ENCODE data around the gene COL13A1. TPM values are rescaled to one million over a fixed set of nuclear protein-coding genes. Genes with fewer than 3 reads are reported as not detected.

The COL13A1 gene
- total and polyA plus RNA-seq, 2 experiments from 2014 or later = 5.2 to 8.6 TPM

DNA sequence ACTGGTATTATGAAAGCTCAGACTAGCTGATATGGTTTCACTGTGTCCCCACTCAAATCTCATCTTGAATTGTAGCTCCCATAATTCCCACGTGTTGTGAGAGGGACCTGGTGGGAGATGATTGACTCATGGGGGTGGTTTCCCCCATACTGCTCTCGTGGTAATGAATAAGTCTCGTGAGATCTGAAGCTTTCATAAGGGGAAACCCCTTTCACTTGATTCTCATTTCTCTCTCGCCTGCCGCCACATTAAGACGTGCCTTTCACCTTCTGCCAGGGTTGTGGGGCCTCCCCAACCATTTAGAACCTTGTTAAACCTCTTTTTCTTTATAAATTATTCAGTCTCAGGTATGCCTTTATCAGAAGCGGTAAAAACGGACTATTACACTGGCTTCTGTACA, 40.3 kb downstream of the COL13A1 start:
- no peaks in the 10 kb centered on the region for H3K9me3 Mint-ChIP-seq
- peaks cover 67% of the 10 kb centered on the region for H3K4me1 Mint-ChIP-seq
- H3K9me2 ChIP-seq (ENCODE audit: insufficient read depth) = no peaks in the 10 kb centered on the region
- no peaks in the 10 kb centered on the region; the same call in 2 of the 3 replicates for H3K36me3 Mint-ChIP-seq (ENCODE audit: low read depth)
- no peaks in the 10 kb centered on the region for H3F3A ChIP-seq (replicated peaks; ENCODE audit: low read depth)
- H2AFZ ChIP-seq = no peak overlapping the region
- H3K27ac ChIP-seq (ENCODE audit: low read depth) = no peak overlapping the region
- no peaks in the 10 kb centered on the region for H3K79me2 ChIP-seq (replicated peaks; ENCODE audit: insufficient read depth)
- H3K36me3 ChIP-seq (ENCODE audit: insufficient read depth) = no peaks in the 10 kb centered on the region
- TF ChIP-seq ZNF114 (CRISPR knock-in tag; IDR thresholded peaks at IDR 0.05) (no peak), NANOG (IDR thresholded peaks at IDR 0.05; ENCODE audit: borderline replicate concordance) (no peak), EZH2phosphoT487 (IDR thresholded peaks at IDR 0.05; ENCODE audit: unreplicated experiment) (no peak), EZH2 (IDR thresholded peaks at IDR 0.05; ENCODE audit: low read depth, unreplicated experiment) (no peak), STAT1 (IDR thresholded peaks at IDR 0.05; ENCODE audit: unreplicated experiment) (no peak), CREB1 (CRISPR knock-in tag; IDR thresholded peaks at IDR 0.05; ENCODE audit: low read depth) (no peak), ZNF331 (CRISPR knock-in tag; IDR thresholded peaks at IDR 0.05; ENCODE audit: low read depth) (no peak)
- TF ChIP-seq, protein P1, sequence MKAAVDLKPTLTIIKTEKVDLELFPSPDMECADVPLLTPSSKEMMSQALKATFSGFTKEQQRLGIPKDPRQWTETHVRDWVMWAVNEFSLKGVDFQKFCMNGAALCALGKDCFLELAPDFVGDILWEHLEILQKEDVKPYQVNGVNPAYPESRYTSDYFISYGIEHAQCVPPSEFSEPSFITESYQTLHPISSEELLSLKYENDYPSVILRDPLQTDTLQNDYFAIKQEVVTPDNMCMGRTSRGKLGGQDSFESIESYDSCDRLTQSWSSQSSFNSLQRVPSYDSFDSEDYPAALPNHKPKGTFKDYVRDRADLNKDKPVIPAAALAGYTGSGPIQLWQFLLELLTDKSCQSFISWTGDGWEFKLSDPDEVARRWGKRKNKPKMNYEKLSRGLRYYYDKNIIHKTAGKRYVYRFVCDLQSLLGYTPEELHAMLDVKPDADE (IDR thresholded peaks at IDR 0.05) = no peak
- TF ChIP-seq, protein P2, sequence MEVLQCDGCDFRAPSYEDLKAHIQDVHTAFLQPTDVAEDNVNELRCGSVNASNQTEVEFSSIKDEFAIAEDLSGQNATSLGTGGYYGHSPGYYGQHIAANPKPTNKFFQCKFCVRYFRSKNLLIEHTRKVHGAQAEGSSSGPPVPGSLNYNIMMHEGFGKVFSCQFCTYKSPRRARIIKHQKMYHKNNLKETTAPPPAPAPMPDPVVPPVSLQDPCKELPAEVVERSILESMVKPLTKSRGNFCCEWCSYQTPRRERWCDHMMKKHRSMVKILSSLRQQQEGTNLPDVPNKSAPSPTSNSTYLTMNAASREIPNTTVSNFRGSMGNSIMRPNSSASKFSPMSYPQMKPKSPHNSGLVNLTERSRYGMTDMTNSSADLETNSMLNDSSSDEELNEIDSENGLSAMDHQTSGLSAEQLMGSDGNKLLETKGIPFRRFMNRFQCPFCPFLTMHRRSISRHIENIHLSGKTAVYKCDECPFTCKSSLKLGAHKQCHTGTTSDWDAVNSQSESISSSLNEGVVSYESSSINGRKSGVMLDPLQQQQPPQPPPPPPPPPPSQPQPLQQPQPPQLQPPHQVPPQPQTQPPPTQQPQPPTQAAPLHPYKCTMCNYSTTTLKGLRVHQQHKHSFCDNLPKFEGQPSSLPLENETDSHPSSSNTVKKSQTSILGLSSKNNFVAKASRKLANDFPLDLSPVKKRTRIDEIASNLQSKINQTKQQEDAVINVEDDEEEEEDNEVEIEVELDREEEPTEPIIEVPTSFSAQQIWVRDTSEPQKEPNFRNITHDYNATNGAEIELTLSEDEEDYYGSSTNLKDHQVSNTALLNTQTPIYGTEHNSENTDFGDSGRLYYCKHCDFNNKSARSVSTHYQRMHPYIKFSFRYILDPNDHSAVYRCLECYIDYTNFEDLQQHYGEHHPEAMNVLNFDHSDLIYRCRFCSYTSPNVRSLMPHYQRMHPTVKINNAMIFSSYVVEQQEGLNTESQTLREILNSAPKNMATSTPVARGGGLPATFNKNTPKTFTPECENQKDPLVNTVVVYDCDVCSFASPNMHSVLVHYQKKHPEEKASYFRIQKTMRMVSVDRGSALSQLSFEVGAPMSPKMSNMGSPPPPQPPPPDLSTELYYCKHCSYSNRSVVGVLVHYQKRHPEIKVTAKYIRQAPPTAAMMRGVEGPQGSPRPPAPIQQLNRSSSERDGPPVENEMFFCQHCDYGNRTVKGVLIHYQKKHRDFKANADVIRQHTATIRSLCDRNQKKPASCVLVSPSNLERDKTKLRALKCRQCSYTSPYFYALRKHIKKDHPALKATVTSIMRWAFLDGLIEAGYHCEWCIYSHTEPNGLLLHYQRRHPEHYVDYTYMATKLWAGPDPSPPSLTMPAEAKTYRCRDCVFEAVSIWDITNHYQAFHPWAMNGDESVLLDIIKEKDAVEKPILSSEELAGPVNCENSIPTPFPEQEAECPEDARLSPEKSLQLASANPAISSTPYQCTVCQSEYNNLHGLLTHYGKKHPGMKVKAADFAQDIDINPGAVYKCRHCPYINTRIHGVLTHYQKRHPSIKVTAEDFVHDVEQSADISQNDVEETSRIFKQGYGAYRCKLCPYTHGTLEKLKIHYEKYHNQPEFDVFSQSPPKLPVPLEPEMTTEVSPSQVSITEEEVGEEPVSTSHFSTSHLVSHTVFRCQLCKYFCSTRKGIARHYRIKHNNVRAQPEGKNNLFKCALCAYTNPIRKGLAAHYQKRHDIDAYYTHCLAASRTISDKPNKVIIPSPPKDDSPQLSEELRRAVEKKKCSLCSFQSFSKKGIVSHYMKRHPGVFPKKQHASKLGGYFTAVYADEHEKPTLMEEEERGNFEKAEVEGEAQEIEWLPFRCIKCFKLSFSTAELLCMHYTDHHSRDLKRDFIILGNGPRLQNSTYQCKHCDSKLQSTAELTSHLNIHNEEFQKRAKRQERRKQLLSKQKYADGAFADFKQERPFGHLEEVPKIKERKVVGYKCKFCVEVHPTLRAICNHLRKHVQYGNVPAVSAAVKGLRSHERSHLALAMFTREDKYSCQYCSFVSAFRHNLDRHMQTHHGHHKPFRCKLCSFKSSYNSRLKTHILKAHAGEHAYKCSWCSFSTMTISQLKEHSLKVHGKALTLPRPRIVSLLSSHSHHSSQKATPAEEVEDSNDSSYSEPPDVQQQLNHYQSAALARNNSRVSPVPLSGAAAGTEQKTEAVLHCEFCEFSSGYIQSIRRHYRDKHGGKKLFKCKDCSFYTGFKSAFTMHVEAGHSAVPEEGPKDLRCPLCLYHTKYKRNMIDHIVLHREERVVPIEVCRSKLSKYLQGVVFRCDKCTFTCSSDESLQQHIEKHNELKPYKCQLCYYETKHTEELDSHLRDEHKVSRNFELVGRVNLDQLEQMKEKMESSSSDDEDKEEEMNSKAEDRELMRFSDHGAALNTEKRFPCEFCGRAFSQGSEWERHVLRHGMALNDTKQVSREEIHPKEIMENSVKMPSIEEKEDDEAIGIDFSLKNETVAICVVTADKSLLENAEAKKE (CRISPR knock-in tag; IDR thresholded peaks at IDR 0.05) = no peak
- TF ChIP-seq, protein P3, sequence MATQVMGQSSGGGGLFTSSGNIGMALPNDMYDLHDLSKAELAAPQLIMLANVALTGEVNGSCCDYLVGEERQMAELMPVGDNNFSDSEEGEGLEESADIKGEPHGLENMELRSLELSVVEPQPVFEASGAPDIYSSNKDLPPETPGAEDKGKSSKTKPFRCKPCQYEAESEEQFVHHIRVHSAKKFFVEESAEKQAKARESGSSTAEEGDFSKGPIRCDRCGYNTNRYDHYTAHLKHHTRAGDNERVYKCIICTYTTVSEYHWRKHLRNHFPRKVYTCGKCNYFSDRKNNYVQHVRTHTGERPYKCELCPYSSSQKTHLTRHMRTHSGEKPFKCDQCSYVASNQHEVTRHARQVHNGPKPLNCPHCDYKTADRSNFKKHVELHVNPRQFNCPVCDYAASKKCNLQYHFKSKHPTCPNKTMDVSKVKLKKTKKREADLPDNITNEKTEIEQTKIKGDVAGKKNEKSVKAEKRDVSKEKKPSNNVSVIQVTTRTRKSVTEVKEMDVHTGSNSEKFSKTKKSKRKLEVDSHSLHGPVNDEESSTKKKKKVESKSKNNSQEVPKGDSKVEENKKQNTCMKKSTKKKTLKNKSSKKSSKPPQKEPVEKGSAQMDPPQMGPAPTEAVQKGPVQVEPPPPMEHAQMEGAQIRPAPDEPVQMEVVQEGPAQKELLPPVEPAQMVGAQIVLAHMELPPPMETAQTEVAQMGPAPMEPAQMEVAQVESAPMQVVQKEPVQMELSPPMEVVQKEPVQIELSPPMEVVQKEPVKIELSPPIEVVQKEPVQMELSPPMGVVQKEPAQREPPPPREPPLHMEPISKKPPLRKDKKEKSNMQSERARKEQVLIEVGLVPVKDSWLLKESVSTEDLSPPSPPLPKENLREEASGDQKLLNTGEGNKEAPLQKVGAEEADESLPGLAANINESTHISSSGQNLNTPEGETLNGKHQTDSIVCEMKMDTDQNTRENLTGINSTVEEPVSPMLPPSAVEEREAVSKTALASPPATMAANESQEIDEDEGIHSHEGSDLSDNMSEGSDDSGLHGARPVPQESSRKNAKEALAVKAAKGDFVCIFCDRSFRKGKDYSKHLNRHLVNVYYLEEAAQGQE (IDR thresholded peaks at IDR 0.05; ENCODE audit: unreplicated experiment) = no peak
- TF ChIP-seq, protein P4, sequence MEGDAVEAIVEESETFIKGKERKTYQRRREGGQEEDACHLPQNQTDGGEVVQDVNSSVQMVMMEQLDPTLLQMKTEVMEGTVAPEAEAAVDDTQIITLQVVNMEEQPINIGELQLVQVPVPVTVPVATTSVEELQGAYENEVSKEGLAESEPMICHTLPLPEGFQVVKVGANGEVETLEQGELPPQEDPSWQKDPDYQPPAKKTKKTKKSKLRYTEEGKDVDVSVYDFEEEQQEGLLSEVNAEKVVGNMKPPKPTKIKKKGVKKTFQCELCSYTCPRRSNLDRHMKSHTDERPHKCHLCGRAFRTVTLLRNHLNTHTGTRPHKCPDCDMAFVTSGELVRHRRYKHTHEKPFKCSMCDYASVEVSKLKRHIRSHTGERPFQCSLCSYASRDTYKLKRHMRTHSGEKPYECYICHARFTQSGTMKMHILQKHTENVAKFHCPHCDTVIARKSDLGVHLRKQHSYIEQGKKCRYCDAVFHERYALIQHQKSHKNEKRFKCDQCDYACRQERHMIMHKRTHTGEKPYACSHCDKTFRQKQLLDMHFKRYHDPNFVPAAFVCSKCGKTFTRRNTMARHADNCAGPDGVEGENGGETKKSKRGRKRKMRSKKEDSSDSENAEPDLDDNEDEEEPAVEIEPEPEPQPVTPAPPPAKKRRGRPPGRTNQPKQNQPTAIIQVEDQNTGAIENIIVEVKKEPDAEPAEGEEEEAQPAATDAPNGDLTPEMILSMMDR (conservative IDR thresholded peaks at IDR 0.05; ENCODE audit: low read depth in 2 of 2) = no peak
- H3K27ac Mint-ChIP-seq = no peak overlapping the region
- H3K27me3 Mint-ChIP-seq (ENCODE audit: insufficient read depth, low read depth, poor library complexity) = peaks cover 18% of the 10 kb centered on the region
- H3K4me1 ChIP-seq (ENCODE audit: insufficient read depth) = peaks cover 50% of the 10 kb centered on the region
- DNase-seq (ENCODE audit: low spot score) (no peak), ATAC-seq (no peak)
- H3K27me3 ChIP-seq (ENCODE audit: insufficient read depth) = no peaks in the 10 kb centered on the region
- no peaks in the 10 kb centered on the region for H4K20me1 ChIP-seq (replicated peaks; ENCODE audit: insufficient read depth)
- no peak overlapping the region for H3K4me3 Mint-ChIP-seq
- H3K4me2 ChIP-seq = no peak overlapping the region
- H3K4me3 ChIP-seq = no peak overlapping the region
